ENCODE results near the gene SMAD3. TPM values are rescaled to one million over a fixed set of nuclear protein-coding genes. Genes with fewer than 3 reads are reported as not detected.

SMAD3 gene
- total and polyA plus RNA-seq, 2 experiments from 2014 or later = 30.8 to 34.0 TPM

GRCh38 chr15:67096546-67097294 lies 31.3 kb downstream of the SMAD3 start:
- Histone ChIP-seq H3K9me2 (ENCODE audit: insufficient read depth) (no peaks in the 10 kb centered on the region), H3F3A (ENCODE audit: insufficient read depth) (peaks cover 46% of the 10 kb centered on the region), H3K9ac (peak overlapping the region; percentile 86; the same call in 1 of the 2 replicates), H3K4me3 (no peak overlapping the region), H2AFZ (no peak overlapping the region), H3K4me2 (ENCODE audit: unreplicated experiment) (peak overlapping the region; percentile 78), H3K4me1 (ENCODE audit: insufficient read depth) (peaks cover 50% of the 10 kb centered on the region), H4K20me1 (ENCODE audit: insufficient read depth) (no peaks in the 10 kb centered on the region), H3K9me3 (ENCODE audit: low read depth) (no peaks in the 10 kb centered on the region), H3K27ac (peak overlapping the region; percentile 96), H3K27me3 (replicated peaks; ENCODE audit: insufficient read depth) (no peaks in the 10 kb centered on the region), H3K79me2 (ENCODE audit: insufficient read depth) (peaks cover 91% of the 10 kb centered on the region), H3K36me3 (ENCODE audit: low read depth) (no peaks in the 10 kb centered on the region; the same call in 1 of the 2 replicates)
- peak; percentile 79 for DNase-seq
- WGBS, 2 experiments (ENCODE audit: low coverage in 1 of 2, low lambda C conversion rate in 2 of 2, missing lambda C conversion rate in 2 of 2) = 74 to 86% methylated on average over 2 of the region's 2 CpGs
- in situ Hi-C loops (cut with MboI) = no loop called here
- no peak for TF ChIP-seq EZH2phosphoT487 (IDR thresholded peaks at IDR 0.05; ENCODE audit: insufficient read depth, low read depth)
- no peak for TF ChIP-seq EZH2 (IDR thresholded peaks at IDR 0.05; ENCODE audit: insufficient read depth, poor library complexity, severe bottlenecking)

- no peak overlapping the region for H2AFZ ChIP-seq
- H3K9me2 ChIP-seq (ENCODE audit: insufficient read depth) = no peaks in the 10 kb centered on the region
- H3K79me2 ChIP-seq (ENCODE audit: insufficient read depth) = peaks cover 91% of the 10 kb centered on the region
- TF ChIP-seq EZH2 (IDR thresholded peaks at IDR 0.05; ENCODE audit: insufficient read depth, poor library complexity, severe bottlenecking) (no peak), EZH2phosphoT487 (IDR thresholded peaks at IDR 0.05; ENCODE audit: insufficient read depth, low read depth) (no peak)
- H3K9me3 ChIP-seq (ENCODE audit: low read depth) = no peaks in the 10 kb centered on the region
- peak overlapping the region; percentile 96 for H3K27ac ChIP-seq
- H3F3A ChIP-seq (ENCODE audit: insufficient read depth) = peaks cover 51% of the 10 kb centered on the region
- peak overlapping the region; percentile 78 for H3K4me2 ChIP-seq (ENCODE audit: unreplicated experiment)
- H3K9ac ChIP-seq = peak overlapping the region; percentile 86
- H3K4me3 ChIP-seq = no peak overlapping the region
- DNase-seq = no peak
- in situ Hi-C loops (cut with MboI) = no loop called here
- no peaks in the 10 kb centered on the region for H4K20me1 ChIP-seq (ENCODE audit: insufficient read depth)
- H3K27me3 ChIP-seq (replicated peaks; ENCODE audit: insufficient read depth) = no peaks in the 10 kb centered on the region
- peaks cover 48% of the 10 kb centered on the region for H3K4me1 ChIP-seq (ENCODE audit: insufficient read depth)
- H3K36me3 ChIP-seq (ENCODE audit: low read depth) = no peaks in the 10 kb centered on the region; the same call in 1 of the 2 replicates
- 97 to 99% methylated on average over 4 of the region's 4 CpGs for WGBS, 2 experiments (ENCODE audit: low coverage in 1 of 2, low lambda C conversion rate in 2 of 2, missing lambda C conversion rate in 2 of 2)
These were observed 32.0 kb downstream of the SMAD3 start for GRCh38 chr15:67097424-67097823.

- Histone ChIP-seq H3K36me3 (ENCODE audit: low read depth) (no peaks in the 10 kb centered on the region; the same call in 1 of the 2 replicates), H3K27me3 (replicated peaks; ENCODE audit: insufficient read depth) (no peaks in the 10 kb centered on the region), H3K79me2 (ENCODE audit: insufficient read depth) (peaks cover 91% of the 10 kb centered on the region), H3K27ac (peak overlapping the region; percentile 96), H3K9me3 (ENCODE audit: low read depth) (no peaks in the 10 kb centered on the region), H3K4me3 (peak overlapping the region; percentile 63), H3F3A (ENCODE audit: insufficient read depth) (peaks cover 55% of the 10 kb centered on the region), H3K9me2 (ENCODE audit: insufficient read depth) (no peaks in the 10 kb centered on the region), H3K9ac (peak overlapping the region; percentile 86), H3K4me2 (ENCODE audit: unreplicated experiment) (peak overlapping the region; percentile 78), H4K20me1 (ENCODE audit: insufficient read depth) (no peaks in the 10 kb centered on the region), H2AFZ (no peak overlapping the region), H3K4me1 (ENCODE audit: insufficient read depth) (peaks cover 51% of the 10 kb centered on the region)
- peak; percentile 88 for DNase-seq
- TF ChIP-seq EZH2phosphoT487 (IDR thresholded peaks at IDR 0.05; ENCODE audit: insufficient read depth, low read depth) = no peak
- TF ChIP-seq EZH2 (IDR thresholded peaks at IDR 0.05; ENCODE audit: insufficient read depth, poor library complexity, severe bottlenecking) = no peak
- 15 to 17% methylated on average over 12 to 14 of the region's 14 CpGs for WGBS, 2 experiments (ENCODE audit: low coverage in 1 of 2, low lambda C conversion rate in 2 of 2, missing lambda C conversion rate in 2 of 2)
- in situ Hi-C loops (cut with MboI) = no loop called here
These were observed 32.7 kb downstream of the SMAD3 start for GRCh38 chr15:67097930-67098740.

DNA sequence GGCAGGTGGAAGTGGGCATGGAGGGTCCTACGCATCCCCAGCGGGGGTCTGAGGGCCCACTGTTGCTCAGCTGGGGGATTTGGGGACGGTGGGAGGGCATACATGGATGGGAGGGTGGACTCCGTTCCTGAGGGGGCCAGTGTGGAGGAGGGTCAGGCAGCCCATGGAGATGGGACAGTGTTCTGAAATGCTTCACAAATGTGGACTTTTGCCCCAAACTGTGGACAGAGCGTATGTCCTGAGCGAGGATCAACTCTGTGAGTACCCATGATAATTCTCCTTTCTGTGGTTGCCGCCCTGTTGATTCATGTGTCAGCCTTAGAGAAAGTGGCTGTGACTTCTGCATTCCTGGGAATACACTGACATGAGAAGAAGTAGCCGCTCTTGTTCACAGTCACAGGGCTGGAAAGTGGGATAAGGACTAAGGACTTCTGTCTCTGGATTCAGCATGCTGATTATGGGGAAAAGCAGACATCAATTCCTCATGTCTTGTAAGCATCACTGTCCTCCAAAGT lies 33.4 kb downstream of the SMAD3 start:
- peaks cover 58% of the 10 kb centered on the region for H3F3A ChIP-seq (ENCODE audit: insufficient read depth)
- no peak for TF ChIP-seq EZH2 (IDR thresholded peaks at IDR 0.05; ENCODE audit: insufficient read depth, poor library complexity, severe bottlenecking)
- no peak for TF ChIP-seq EZH2phosphoT487 (IDR thresholded peaks at IDR 0.05; ENCODE audit: insufficient read depth, low read depth)
- no peaks in the 10 kb centered on the region; the same call in 1 of the 2 replicates for H3K36me3 ChIP-seq (ENCODE audit: low read depth)
- H3K4me1 ChIP-seq (ENCODE audit: insufficient read depth) = peaks cover 51% of the 10 kb centered on the region
- peak overlapping the region; percentile 96 for H3K27ac ChIP-seq
- 7 to 9% methylated on average over 8 of the region's 8 CpGs for WGBS, 2 experiments (ENCODE audit: low coverage in 1 of 2, low lambda C conversion rate in 2 of 2, missing lambda C conversion rate in 2 of 2)
- peak overlapping the region; percentile 86 for H3K9ac ChIP-seq
- H3K79me2 ChIP-seq (ENCODE audit: insufficient read depth) = peaks cover 91% of the 10 kb centered on the region
- in situ Hi-C loops (cut with MboI) = no loop called here
- no peaks in the 10 kb centered on the region for H3K9me3 ChIP-seq (ENCODE audit: low read depth)
- peak overlapping the region; percentile 63 for H3K4me3 ChIP-seq
- no peaks in the 10 kb centered on the region for H3K27me3 ChIP-seq (replicated peaks; ENCODE audit: insufficient read depth)
- peak overlapping the region; percentile 78 for H3K4me2 ChIP-seq (ENCODE audit: unreplicated experiment)
- H4K20me1 ChIP-seq (ENCODE audit: insufficient read depth) = no peaks in the 10 kb centered on the region
- DNase-seq = peak; percentile 75
- H3K9me2 ChIP-seq (ENCODE audit: insufficient read depth) = no peaks in the 10 kb centered on the region
- no peak overlapping the region for H2AFZ ChIP-seq
